Panc1 (cell line): ENCODE data around the gene TFEC. TPM values are rescaled to one million over a fixed set of nuclear protein-coding genes. Genes with fewer than 3 reads are reported as not detected.
A peak's percentile ranks its signal among the peaks of the same experiment; 100 is the strongest.

Source experiments
- ATAC-seq: fragments of 200-7000 bp; cut with Tn5 transposase; 2 replicates; pipeline ENCODE4 v1.9.1; 2020; ENCODE audit warnings: mild to moderate bottlenecking, moderate library complexity
- Bru-seq: library from RNA; stranded (reverse); fragments of 400-500 nt; gene quantifications from one replicate; lab custom pipeline; 2021; lab: Mats Ljungman, UMichigan
- BruChase-seq, 2 experiments: library from RNA; stranded (reverse); fragments of 400-500 nt; gene quantifications; one replicate each; lab custom pipeline; 2021; lab: Mats Ljungman, UMichigan
- BruUV-seq: library from RNA; stranded (reverse); fragments of 400-500 nt; replicated peaks from 2 replicates; lab custom pipeline; 2021; lab: Mats Ljungman, UMichigan
- CTCF ChIA-PET: fragments of 300-600 bp; sonication (Branson Sonifier 250); formaldehyde crosslinking; loops from one replicate; lab custom pipeline; 2022; ENCODE audit warnings: antibody characterized with exemption; lab: Charles Lee
- POLR2A ChIA-PET: fragments of 300-600 bp; sonication (Branson Sonifier 250); formaldehyde crosslinking; loops from one replicate; lab custom pipeline; 2022; ENCODE audit warnings: antibody characterized with exemption; lab: Charles Lee
- DNase-seq: peaks from one replicate; pipeline ENCODE4 v3.0.0-alpha.2; 2010; ENCODE audit warnings: low read depth, low spot score
- H3K27ac ChIP-seq: 2 replicates; pipeline ENCODE4 v1.5.1; 2011; ENCODE audit warnings: mild to moderate bottlenecking, low read length, inconsistent platforms
- H3K27me3 ChIP-seq: fragments of 200-500 bp; sonication (Bioruptor generic); 2 replicates; pipeline ENCODE4 v1.6.0; 2014; ENCODE audit warnings: low read length, inconsistent platforms; ENCODE audit not compliant: control insufficient read depth, insufficient read depth
- H3K36me3 ChIP-seq: fragments of 200-500 bp; sonication (Bioruptor generic); 2 replicates; pipeline ENCODE4 v1.5.1; 2014; ENCODE audit warnings: inconsistent platforms, mild to moderate bottlenecking, low read length, moderate library complexity; ENCODE audit not compliant: control insufficient read depth, insufficient read depth
- H3K4me1 ChIP-seq: 2 replicates; pipeline ENCODE4 v1.5.1; 2011; ENCODE audit warnings: inconsistent platforms, mild to moderate bottlenecking, low read length, moderate library complexity; ENCODE audit not compliant: control insufficient read depth, insufficient read depth
- H3K4me3 ChIP-seq, 2 experiments: 2 replicates each; pipeline ENCODE4 v1.5.1; 2011 to 2012; ENCODE audit warnings: low read depth in 2 of 2, low read length in 2 of 2, mild to moderate bottlenecking in 2 of 2, inconsistent platforms in 1 of 2, moderate library complexity in 1 of 2
- H3K9me3 ChIP-seq: fragments of 200-500 bp; sonication (Bioruptor generic); 2 replicates; pipeline ENCODE4 v1.5.1; 2014; ENCODE audit warnings: low read depth, mild to moderate bottlenecking, inconsistent platforms, low read length, moderate library complexity; ENCODE audit not compliant: control insufficient read depth, insufficient read depth
- CTCF ChIP-seq: fragments of 450-650 bp; IDR thresholded peaks from 2 replicates; pipeline ENCODE4 v1.5.1; 2017; ENCODE audit warnings: mild to moderate bottlenecking
- POLR2AphosphoS5 ChIP-seq: IDR thresholded peaks from 2 replicates; pipeline ENCODE4 v1.6.1; 2012; ENCODE audit warnings: mild to moderate bottlenecking, low read depth, low read length, moderate library complexity
- SIN3A ChIP-seq: IDR thresholded peaks from 2 replicates; pipeline ENCODE4 v1.6.1; 2012; ENCODE audit warnings: low read depth, mild to moderate bottlenecking, low read length, moderate library complexity, borderline replicate concordance; ENCODE audit not compliant: insufficient read depth
- TCF7L2 ChIP-seq: IDR thresholded peaks from 2 replicates; pipeline ENCODE4 v1.6.1; 2011; ENCODE audit warnings: mild to moderate bottlenecking, low read depth, low read length, inconsistent platforms
- in situ Hi-C: cut with HindIII; loops from 2 replicates; pipeline ENCODE4 v1.10.0; 2016; ENCODE audit warnings: low sequenced_read_pairs, low pct_unique_long_range_greater_than_20kb
- intact Hi-C: fragments of 100-400 bp; cut with micrococcal nuclease; formaldehyde crosslinking; loops from one replicate; pipeline ENCODE4 v1.10.0; 2022; ENCODE audit not compliant: unreplicated experiment
- long read RNA-seq: library from polyadenylated mRNA; unstranded; transcript quantifications from one replicate; pipeline ENCODE4 v2.0.0, GENCODE V29; 2021; ENCODE audit not compliant: unreplicated experiment
- polyA plus RNA-seq: library from polyadenylated mRNA; unstranded; fragments of >200 nt; gene quantifications from one replicate; pipeline ENCODE4 v1.2.1, GENCODE V29; 2012; ENCODE audit warnings: missing spikeins; ENCODE audit not compliant: insufficient read length
- total RNA-seq: library from RNA; stranded (reverse); gene quantifications from one replicate; pipeline ENCODE4 v1.2.1, GENCODE V29; 2021; ENCODE audit not compliant: unreplicated experiment
- TF ChIP-seq, protein P1 (sequence below), 2 experiments: IDR thresholded peaks; 2 replicates each; pipeline ENCODE4 v1.6.1; 2011 to 2012; ENCODE audit warnings: low read depth in 2 of 2, control low read depth in 1 of 2, low read length in 1 of 2, mild to moderate bottlenecking in 1 of 2, moderate library complexity in 1 of 2; ENCODE audit not compliant: insufficient read depth in 1 of 2

TFEC gene, protein sequence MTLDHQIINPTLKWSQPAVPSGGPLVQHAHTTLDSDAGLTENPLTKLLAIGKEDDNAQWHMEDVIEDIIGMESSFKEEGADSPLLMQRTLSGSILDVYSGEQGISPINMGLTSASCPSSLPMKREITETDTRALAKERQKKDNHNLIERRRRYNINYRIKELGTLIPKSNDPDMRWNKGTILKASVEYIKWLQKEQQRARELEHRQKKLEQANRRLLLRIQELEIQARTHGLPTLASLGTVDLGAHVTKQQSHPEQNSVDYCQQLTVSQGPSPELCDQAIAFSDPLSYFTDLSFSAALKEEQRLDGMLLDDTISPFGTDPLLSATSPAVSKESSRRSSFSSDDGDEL
- total RNA-seq (not detected), Bru-seq, nascent RNA (percentile 6 among the genes with signal in this experiment), BruChase-seq, experiment 1, labeled RNA remaining after a 2-hour chase (percentile 11 among the genes with signal in this experiment), BruChase-seq, experiment 2, labeled RNA remaining after a 6-hour chase (percentile 7 among the genes with signal in this experiment)
- not detected for polyA plus RNA-seq
- long read RNA-seq = 0 reads

- H3K36me3 ChIP-seq = no peaks in the 10 kb centered on the region
- H3K4me3 ChIP-seq = no peak within 1 kb of the TSS
- H3K27me3 ChIP-seq = no peaks in the 10 kb centered on the region; the same call in 1 of the 2 replicates
- in situ Hi-C loops (no loop called here), intact Hi-C loops (no loop called here)
- ChIA-PET POLR2A (no interaction called here), CTCF (no interaction called here)
- H3K4me1 ChIP-seq = no peaks in the 10 kb centered on the region
- DNase-seq (no peak), ATAC-seq (no peak)
- no TSS peak for BruUV-seq
- H3K27ac ChIP-seq = no peak within 1 kb of the TSS
- H3K9me3 ChIP-seq = no peaks in the 10 kb centered on the region
- TF ChIP-seq POLR2AphosphoS5 (no peak), CTCF (no peak), SIN3A (no peak), TCF7L2 (no peak)
- TF ChIP-seq, protein P1, sequence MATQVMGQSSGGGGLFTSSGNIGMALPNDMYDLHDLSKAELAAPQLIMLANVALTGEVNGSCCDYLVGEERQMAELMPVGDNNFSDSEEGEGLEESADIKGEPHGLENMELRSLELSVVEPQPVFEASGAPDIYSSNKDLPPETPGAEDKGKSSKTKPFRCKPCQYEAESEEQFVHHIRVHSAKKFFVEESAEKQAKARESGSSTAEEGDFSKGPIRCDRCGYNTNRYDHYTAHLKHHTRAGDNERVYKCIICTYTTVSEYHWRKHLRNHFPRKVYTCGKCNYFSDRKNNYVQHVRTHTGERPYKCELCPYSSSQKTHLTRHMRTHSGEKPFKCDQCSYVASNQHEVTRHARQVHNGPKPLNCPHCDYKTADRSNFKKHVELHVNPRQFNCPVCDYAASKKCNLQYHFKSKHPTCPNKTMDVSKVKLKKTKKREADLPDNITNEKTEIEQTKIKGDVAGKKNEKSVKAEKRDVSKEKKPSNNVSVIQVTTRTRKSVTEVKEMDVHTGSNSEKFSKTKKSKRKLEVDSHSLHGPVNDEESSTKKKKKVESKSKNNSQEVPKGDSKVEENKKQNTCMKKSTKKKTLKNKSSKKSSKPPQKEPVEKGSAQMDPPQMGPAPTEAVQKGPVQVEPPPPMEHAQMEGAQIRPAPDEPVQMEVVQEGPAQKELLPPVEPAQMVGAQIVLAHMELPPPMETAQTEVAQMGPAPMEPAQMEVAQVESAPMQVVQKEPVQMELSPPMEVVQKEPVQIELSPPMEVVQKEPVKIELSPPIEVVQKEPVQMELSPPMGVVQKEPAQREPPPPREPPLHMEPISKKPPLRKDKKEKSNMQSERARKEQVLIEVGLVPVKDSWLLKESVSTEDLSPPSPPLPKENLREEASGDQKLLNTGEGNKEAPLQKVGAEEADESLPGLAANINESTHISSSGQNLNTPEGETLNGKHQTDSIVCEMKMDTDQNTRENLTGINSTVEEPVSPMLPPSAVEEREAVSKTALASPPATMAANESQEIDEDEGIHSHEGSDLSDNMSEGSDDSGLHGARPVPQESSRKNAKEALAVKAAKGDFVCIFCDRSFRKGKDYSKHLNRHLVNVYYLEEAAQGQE (IDR thresholded peaks at IDR 0.05; ENCODE audit: insufficient read depth in 1 of 2, low read depth in 2 of 2, low read length in 1 of 2) = no peak
Observed at GRCh38 chr7:116030651-116031276, at the start of gene TFEC. TFEC (minus strand) TSS chr7:116030763; CDS start chr7:115984441, 46,322 bp downstream.

DNA sequence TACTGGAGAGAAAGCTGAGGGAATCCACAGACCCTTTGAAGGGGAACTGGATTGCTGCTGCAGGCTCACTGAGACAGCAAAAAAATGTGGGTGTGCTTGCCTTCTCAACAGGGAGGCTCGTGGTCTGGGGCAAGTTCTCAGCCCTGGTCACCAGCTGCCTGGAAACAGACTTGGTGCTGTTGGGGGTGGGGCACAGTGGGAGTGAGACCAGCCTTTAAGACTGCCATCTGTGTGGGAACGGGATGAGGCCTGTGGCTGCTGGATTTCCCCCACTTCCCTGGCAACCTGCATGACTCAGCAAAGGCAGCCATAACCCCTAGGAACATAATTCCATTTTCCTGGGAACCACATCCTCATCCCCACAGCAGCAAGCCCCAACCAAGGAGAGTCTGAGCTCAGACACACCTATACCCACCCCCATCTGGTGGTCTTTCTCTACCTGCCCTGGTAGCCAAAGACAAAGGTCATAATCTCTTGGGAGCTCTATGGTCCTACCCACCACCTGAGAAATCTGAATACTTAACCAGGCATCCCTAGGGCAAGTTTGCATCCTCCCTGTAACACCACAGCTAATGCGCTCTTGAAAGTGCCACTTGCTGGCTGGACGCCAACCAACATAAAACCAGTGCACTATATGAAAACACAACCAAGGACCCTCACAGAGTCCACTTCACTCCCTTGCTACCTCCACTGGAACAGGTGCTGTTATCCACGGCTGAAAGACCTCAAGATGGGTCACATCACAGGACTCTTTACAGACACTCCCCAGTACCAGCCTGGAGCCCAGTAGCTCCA is 45.0 kb upstream of the TFEC start:
- Histone ChIP-seq H3K4me3 (no peak overlapping the region), H3K27me3 (no peaks in the 10 kb centered on the region; the same call in 1 of the 2 replicates), H3K4me1 (no peaks in the 10 kb centered on the region), H3K9me3 (no peaks in the 10 kb centered on the region), H3K27ac (no peak overlapping the region), H3K36me3 (no peaks in the 10 kb centered on the region)
- intact Hi-C loops = no loop called here
- ChIA-PET POLR2A (no interaction called here), CTCF (no interaction called here)
- in situ Hi-C loops = no loop called here
- ATAC-seq (no peak), DNase-seq (no peak)
- no peak for TF ChIP-seq SIN3A
- no peak for TF ChIP-seq CTCF
- TF ChIP-seq, protein P1 (IDR thresholded peaks at IDR 0.05; ENCODE audit: insufficient read depth in 1 of 2, low read depth in 2 of 2, low read length in 1 of 2) = no peak
- no peak for TF ChIP-seq TCF7L2
- TF ChIP-seq POLR2AphosphoS5 = no peak
- BruUV-seq = no TSS peak
